Stimulated activated CD4-positive, alpha-beta T cell treated with anti-CD3 and anti-CD28 coated beads, TNF-alpha, amount 100 ng/mL, for 48 hours (primary cell): Measurements from ENCODE around the gene OAS1.

ENCODE experiments used
- DNase-seq, 3 donors: peaks; one replicate each; pipeline ENCODE4 v3.0.0-alpha.2; 2020; ENCODE audit warnings: low read depth in 3 of 3

OAS1 gene

DNA sequence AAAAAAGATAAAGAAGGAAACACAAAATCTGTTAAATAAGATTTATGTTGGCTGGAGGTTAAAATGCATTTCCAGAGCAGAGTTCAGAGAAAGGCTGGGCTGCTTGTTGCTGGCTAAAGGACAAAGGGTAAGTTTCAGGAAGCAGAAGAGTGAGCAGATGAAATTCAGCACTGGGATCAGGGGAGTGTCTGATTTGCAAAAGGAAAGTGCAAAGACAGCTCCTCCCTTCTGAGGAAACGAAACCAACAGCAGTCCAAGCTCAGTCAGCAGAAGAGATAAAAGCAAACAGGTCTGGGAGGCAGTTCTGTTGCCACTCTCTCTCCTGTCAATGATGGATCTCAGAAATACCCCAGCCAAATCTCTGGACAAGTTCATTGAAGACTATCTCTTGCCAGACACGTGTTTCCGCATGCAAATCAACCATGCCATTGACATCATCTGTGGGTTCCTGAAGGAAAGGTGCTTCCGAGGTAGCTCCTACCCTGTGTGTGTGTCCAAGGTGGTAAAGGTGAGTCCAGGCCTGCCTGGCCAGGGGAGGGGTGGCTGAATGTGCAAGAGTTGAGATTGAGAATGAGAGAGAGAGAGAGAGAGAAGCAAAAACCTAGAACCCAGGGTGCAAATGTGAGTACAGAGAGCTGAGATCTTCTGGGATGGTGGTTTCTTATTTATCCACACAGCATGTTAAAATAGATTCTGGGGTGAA, at the start of gene OAS1:
TSS of gene OAS1 (plus strand) at position 251 of the 703 bp plus-strand sequence. CDS start at position 329, 78 bp downstream.
- no peak for DNase-seq

- no peak for DNase-seq
Measured at GRCh38 chr12:112859291-112859690, 47.5 kb upstream of the OAS1 start.

- DNase-seq, result no peak
Measured at GRCh38 chr12:112860181-112860580, 46.6 kb upstream of the OAS1 start.

- DNase-seq, result no peak
Measured at GRCh38 chr12:112861284-112861683, 45.5 kb upstream of the OAS1 start.

- DNase-seq, result no peak
Measured at GRCh38 chr12:112862636-112863290, 44.0 kb upstream of the OAS1 start.

- DNase-seq, result no peak
Measured at GRCh38 chr12:112868459-112869041, 38.2 kb upstream of the OAS1 start.

- no peak for DNase-seq
Measured at GRCh38 chr12:112869091-112869490, 37.7 kb upstream of the OAS1 start.

- DNase-seq, result no peak
Measured at GRCh38 chr12:112869778-112870177, 37.0 kb upstream of the OAS1 start.

GRCh38 chr12:112870267-112870980, 36.3 kb upstream of the OAS1 start:
- DNase-seq, result no peak

- no peak for DNase-seq
Measured at GRCh38 chr12:112875608-112876007, 31.2 kb upstream of the OAS1 start.

GRCh38 chr12:112876506-112876905, 30.3 kb upstream of the OAS1 start:
- DNase-seq, result no peak

GRCh38 chr12:112877006-112877405, 29.8 kb upstream of the OAS1 start:
- no peak for DNase-seq

- DNase-seq, result no peak
Measured at GRCh38 chr12:112878488-112878887, 28.3 kb upstream of the OAS1 start.

DNA sequence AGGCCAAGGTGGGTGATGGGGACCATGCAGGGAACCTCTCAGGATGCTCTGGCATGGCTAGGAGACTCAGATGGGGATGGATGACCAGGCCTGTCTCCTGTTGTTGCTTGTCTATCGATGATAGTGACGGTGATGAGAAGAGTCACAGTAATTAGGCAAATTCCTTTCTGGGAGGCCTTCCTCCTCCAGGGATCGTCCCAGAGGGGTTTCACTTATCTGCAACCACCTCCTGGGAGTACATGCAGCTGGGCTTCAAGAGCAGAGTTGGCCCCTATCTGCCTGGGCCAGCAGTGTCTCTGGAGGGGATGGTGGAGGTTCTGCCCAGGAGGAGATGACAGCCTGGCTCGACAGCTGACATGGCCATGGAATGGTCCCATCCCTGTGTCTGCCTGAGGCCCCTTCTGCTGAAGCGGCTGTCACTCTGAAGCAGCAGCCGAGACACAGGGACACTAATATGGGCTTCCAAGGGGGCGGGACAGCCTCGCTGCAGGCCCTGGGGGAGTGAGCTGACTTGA, 27.5 kb upstream of the OAS1 start:
- no peak for DNase-seq

- no peak for DNase-seq
Measured at GRCh38 chr12:112881602-112882001, 25.2 kb upstream of the OAS1 start.

DNA sequence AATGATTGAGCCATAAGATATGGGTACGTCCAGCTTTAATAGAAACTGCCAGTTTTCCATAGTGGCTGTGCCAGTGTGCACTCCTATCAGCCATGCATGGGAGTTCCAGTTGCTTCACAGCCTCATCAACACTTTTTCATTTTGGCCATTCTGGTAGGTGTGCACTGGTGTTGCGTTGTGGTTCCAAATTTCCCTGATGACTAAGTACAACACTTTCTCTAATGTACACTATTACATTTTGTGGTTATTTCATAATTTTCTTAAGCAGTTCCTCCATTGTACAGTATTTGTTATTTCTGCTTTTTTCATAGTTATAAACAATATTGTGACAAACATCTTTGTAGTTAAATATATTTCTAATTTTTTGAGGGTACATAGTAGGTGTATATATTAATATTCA, 21.5 kb upstream of the OAS1 start:
- DNase-seq, result no peak

GRCh38 chr12:112887550-112887949, 19.2 kb upstream of the OAS1 start:
- no peak for DNase-seq

- DNase-seq, result no peak
Measured at GRCh38 chr12:112891093-112892024, 15.4 kb upstream of the OAS1 start.

DNA sequence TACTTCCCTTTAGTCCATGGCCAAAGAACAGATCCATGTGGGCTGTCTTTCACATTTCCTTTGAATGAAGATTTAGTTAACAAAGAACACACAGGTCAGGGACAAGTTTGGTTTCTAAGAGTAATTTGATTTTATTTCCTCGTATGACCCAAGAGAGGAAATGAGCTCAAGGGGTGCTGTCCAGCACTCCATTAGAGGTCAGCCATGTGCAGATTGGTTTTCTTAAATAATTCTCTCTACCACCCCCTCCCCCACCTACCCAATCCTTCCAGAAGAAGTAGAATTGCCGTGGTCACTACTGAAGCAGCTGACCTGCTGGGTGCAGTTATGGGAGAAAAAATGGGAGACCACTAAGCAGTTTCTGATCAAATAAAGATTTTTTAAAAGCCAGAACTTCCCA, 13.9 kb upstream of the OAS1 start:
- DNase-seq, result no peak

GRCh38 chr12:112894128-112894527, 12.6 kb upstream of the OAS1 start:
- no peak for DNase-seq

- DNase-seq, result no peak
Measured at GRCh38 chr12:112898380-112898779, 8.4 kb upstream of the OAS1 start.
